Activated CD8-positive, alpha-beta T cell treated with anti-CD3 and anti-CD28 coated beads for 36 hours (primary cell): Measurements from ENCODE around the gene CD2. TPM values are rescaled to one million over a fixed set of nuclear protein-coding genes. Genes with fewer than 3 reads are reported as not detected.

Experiments
- ATAC-seq: fragments of 200-7000 bp; cut with Tn5 transposase; one replicate; pipeline ENCODE4 v1.10.0; 2021; ENCODE audit warnings: mild to moderate bottlenecking, moderate library complexity
- CTCF ChIA-PET: fragments of 350-600 bp; sonication (Branson Sonifier 250); formaldehyde crosslinking; loops from one replicate; lab custom pipeline; 2021; ENCODE audit warnings: antibody characterized with exemption; lab: Charles Lee
- POLR2A ChIA-PET: fragments of 350-600 bp; sonication (Branson Sonifier 250); formaldehyde crosslinking; loops from one replicate; lab custom pipeline; 2021; ENCODE audit warnings: antibody characterized with exemption; lab: Charles Lee
- DNase-seq: peaks from one replicate; pipeline ENCODE4 v3.0.0-alpha.2; 2020
- H3K27ac Mint-ChIP-seq: one replicate; pipeline ENCODE4 v1.8.0; 2021; ENCODE audit warnings: mild to moderate bottlenecking, mixed read lengths
- H3K27me3 Mint-ChIP-seq: one replicate; pipeline ENCODE4 v1.8.0; 2021; ENCODE audit warnings: mixed read lengths
- H3K36me3 Mint-ChIP-seq: one replicate; pipeline ENCODE4 v1.8.0; 2021; ENCODE audit warnings: low read depth, mixed read lengths
- H3K4me1 Mint-ChIP-seq: one replicate; pipeline ENCODE4 v1.8.0; 2021; ENCODE audit warnings: low read depth, mixed read lengths
- H3K4me3 Mint-ChIP-seq: one replicate; pipeline ENCODE4 v1.8.0; 2021; ENCODE audit warnings: mild to moderate bottlenecking, moderate library complexity, mixed read lengths
- H3K9me3 Mint-ChIP-seq: one replicate; pipeline ENCODE4 v1.8.0; 2021; ENCODE audit warnings: mixed read lengths
- intact Hi-C: fragments of 100-400 bp; cut with micrococcal nuclease; formaldehyde crosslinking; loops from one replicate; pipeline ENCODE4 v1.10.0; 2022
- total RNA-seq, 2 experiments: library from RNA; stranded (reverse); gene quantifications; one replicate each; pipeline ENCODE4 v1.2.3, GENCODE V29; 2021
- TF ChIP-seq, protein P1 (sequence below): fragments of 200-600 bp; IDR thresholded peaks from one replicate; pipeline ENCODE4 v1.8.0; 2022; ENCODE audit warnings: antibody characterized with exemption, mild to moderate bottlenecking

Gene CD2
- total RNA-seq, 2 experiments from 2014 or later, result 217 to 220 TPM

DNA sequence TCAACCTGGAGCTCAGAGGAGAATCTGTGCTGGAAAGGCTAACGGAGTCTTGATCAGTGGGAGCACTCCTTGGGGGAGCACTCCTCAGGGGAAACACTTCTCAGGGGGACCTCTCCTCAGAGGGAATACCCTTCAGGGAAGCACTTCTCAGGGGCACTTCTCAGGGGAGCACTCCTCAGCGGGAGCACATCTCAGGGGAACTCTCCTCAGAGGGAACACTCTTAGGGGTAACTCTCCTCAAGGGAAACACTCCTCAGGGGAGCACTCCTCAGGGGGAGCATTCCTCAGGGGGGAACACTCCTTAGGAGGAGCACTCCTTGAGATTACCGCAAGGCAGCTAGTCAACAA, 41.2 kb downstream of the CD2 start:
- ChIA-PET POLR2A (interaction anchor here (1.1 to 2.2 kb wide), 8 partner anchors 10 to 33 kb away, joined by 3 to 11 read pairs (median 4); no protein-coding TSS in a partner anchor), CTCF (interaction anchor here (1.1 to 1.6 kb wide), 3 partner anchors 9 to 23 kb away, joined by 3 to 5 read pairs (median 4); no protein-coding TSS in a partner anchor)
- ATAC-seq (no peak), DNase-seq (no peak)
- H3K4me3 Mint-ChIP-seq, result no peak overlapping the region
- peaks cover 53% of the 10 kb centered on the region for H3K36me3 Mint-ChIP-seq
- H3K9me3 Mint-ChIP-seq, result peaks cover 7% of the 10 kb centered on the region
- peaks cover 63% of the 10 kb centered on the region for H3K4me1 Mint-ChIP-seq
- TF ChIP-seq, protein P1, sequence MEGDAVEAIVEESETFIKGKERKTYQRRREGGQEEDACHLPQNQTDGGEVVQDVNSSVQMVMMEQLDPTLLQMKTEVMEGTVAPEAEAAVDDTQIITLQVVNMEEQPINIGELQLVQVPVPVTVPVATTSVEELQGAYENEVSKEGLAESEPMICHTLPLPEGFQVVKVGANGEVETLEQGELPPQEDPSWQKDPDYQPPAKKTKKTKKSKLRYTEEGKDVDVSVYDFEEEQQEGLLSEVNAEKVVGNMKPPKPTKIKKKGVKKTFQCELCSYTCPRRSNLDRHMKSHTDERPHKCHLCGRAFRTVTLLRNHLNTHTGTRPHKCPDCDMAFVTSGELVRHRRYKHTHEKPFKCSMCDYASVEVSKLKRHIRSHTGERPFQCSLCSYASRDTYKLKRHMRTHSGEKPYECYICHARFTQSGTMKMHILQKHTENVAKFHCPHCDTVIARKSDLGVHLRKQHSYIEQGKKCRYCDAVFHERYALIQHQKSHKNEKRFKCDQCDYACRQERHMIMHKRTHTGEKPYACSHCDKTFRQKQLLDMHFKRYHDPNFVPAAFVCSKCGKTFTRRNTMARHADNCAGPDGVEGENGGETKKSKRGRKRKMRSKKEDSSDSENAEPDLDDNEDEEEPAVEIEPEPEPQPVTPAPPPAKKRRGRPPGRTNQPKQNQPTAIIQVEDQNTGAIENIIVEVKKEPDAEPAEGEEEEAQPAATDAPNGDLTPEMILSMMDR, result no peak
- no peaks in the 10 kb centered on the region for H3K27me3 Mint-ChIP-seq
- no peak overlapping the region for H3K27ac Mint-ChIP-seq
- intact Hi-C loops, result no loop called here

GRCh38 chr1:116804736-116805135, 50.5 kb downstream of the CD2 start:
- ATAC-seq, result peak; percentile 8
- intact Hi-C loops, result no loop called here
- H3K4me3 Mint-ChIP-seq, result peak overlapping the region; percentile 94
- H3K4me1 Mint-ChIP-seq, result peaks cover 77% of the 10 kb centered on the region
- ChIA-PET POLR2A (interaction anchor here (0.7 to 11.9 kb wide), 11 partner anchors 8 to 256 kb away, joined by 3 to 520 read pairs (median 7); partner anchors contain the start of genes CD2 and TTF2), CTCF (interaction anchor here (1.0 to 7.2 kb wide), 6 partner anchors 10 to 80 kb away, joined by 3 to 109 read pairs (median 6); no protein-coding TSS in a partner anchor)
- peak overlapping the region; percentile 91 for H3K27ac Mint-ChIP-seq
- peaks cover 2% of the 10 kb centered on the region for H3K9me3 Mint-ChIP-seq
- TF ChIP-seq, protein P1, result no peak
- H3K27me3 Mint-ChIP-seq, result no peaks in the 10 kb centered on the region
- peaks cover 58% of the 10 kb centered on the region for H3K36me3 Mint-ChIP-seq
- peak; percentile 50 for DNase-seq

DNA sequence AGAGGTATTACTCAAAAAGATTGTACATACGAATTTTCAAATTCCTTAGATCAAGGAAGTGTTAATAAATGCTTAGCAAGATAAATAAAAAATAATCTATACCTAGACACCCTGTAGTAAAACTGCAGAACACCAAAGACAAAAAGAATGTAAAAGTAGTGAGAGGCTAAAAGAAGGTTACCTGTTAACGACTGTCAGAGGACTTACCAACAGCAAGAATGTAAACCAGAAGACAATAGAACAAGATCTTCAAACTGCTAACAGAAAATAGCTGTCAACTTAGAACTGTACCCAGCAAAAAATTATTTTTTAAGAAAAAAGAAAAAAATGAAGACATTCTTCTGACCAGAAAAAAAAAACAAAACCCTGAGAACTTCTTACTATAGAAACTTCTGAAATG, 51.2 kb downstream of the CD2 start:
- CTCF ChIA-PET, result interaction anchor here (1.0 to 7.2 kb wide), 5 partner anchors 12 to 81 kb away, joined by 3 to 109 read pairs (median 9); no protein-coding TSS in a partner anchor
- intact Hi-C loops, result no loop called here

DNA sequence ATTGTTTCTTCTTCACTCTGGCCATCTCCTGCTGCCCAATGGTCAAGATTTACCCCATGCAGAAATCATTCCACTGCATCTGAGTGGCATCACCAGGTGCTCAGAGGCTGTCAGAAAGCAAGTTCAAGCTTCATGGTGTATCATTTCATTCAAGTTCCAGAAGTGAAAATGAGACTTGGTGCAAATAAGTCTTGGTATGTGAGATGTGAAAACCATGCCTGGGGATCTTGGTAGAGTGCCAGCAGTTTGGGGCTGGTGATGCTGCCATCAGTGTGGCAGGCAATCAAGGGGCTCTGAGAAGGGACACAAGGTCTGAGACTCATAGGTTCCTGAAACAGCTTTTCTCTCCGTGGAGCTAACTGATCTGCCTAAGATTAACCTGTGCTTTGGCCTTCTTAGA, 52.0 kb downstream of the CD2 start:
- ATAC-seq (peak; percentile 68), DNase-seq (peak; percentile 93)
- Mint-ChIP-seq H3K27ac (peak overlapping the region; percentile 91), H3K9me3 (peaks cover 3% of the 10 kb centered on the region), H3K27me3 (no peaks in the 10 kb centered on the region), H3K36me3 (peaks cover 48% of the 10 kb centered on the region), H3K4me3 (peak overlapping the region; percentile 94), H3K4me1 (peaks cover 78% of the 10 kb centered on the region)
- intact Hi-C loops, result loop anchor here (2.0 kb wide), 1 partner anchor 41 kb away; no protein-coding TSS in a partner anchor
- POLR2A ChIA-PET, result interaction anchor here (0.7 to 11.9 kb wide), 16 partner anchors 10 to 388 kb away, joined by 3 to 520 read pairs (median 4); partner anchors contain the start of genes CD2, CD58 and TTF2
- TF ChIP-seq, protein P1, result no peak
- CTCF ChIA-PET, result interaction anchor here (0.7 to 7.2 kb wide), 10 partner anchors 8 to 254 kb away, joined by 3 to 109 read pairs (median 4); partner anchors contain the start of genes CD2 and TTF2

More for the DNA sequence above, 51.2 kb downstream of the CD2 start:
- Mint-ChIP-seq H3K4me1 (peaks cover 77% of the 10 kb centered on the region), H3K27ac (peak overlapping the region; percentile 91), H3K36me3 (peaks cover 53% of the 10 kb centered on the region), H3K9me3 (peaks cover 2% of the 10 kb centered on the region), H3K4me3 (peak overlapping the region; percentile 94), H3K27me3 (no peaks in the 10 kb centered on the region)
- DNase-seq (no peak), ATAC-seq (no peak)
- TF ChIP-seq, protein P1, result no peak
- POLR2A ChIA-PET, result interaction anchor here (0.9 to 11.9 kb wide), 10 partner anchors 9 to 255 kb away, joined by 3 to 520 read pairs (median 14); partner anchors contain the start of genes CD2 and TTF2

DNA sequence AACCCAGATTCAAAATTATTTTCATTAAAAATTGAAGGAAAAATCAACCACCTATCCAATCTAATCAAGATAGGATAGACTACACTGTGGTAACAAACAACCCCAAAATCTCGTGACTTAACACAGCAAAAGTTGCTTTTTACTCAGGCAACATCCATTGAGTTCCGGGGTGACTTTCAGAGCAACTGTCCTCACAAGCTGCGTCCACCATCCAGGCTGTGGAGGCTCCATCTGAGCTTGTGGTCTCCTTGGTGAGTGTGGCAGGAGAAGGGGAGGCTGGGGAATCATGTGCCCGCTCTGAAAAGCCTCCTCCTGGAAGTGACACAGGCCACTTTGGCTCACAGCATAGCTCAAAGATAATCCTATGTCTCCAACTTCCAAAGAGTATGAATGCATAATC, 52.4 kb downstream of the CD2 start:
- POLR2A ChIA-PET, result interaction anchor here (0.7 to 11.9 kb wide), 14 partner anchors 9 to 388 kb away, joined by 3 to 520 read pairs (median 4); partner anchors contain the start of genes CD2, CD58 and TTF2
- peaks cover 80% of the 10 kb centered on the region for H3K4me1 Mint-ChIP-seq
- peaks cover 8% of the 10 kb centered on the region for H3K9me3 Mint-ChIP-seq
- no peaks in the 10 kb centered on the region for H3K27me3 Mint-ChIP-seq
- peaks cover 48% of the 10 kb centered on the region for H3K36me3 Mint-ChIP-seq
- TF ChIP-seq, protein P1, result no peak
- peak overlapping the region; percentile 91 for H3K27ac Mint-ChIP-seq
- H3K4me3 Mint-ChIP-seq, result peak overlapping the region; percentile 94
- intact Hi-C loops, result loop anchor here (2.0 kb wide), 1 partner anchor 42 kb away; no protein-coding TSS in a partner anchor
- ATAC-seq (peak; percentile 5), DNase-seq (no peak)
- CTCF ChIA-PET, result interaction anchor here (0.7 to 7.2 kb wide), 10 partner anchors 9 to 253 kb away, joined by 3 to 109 read pairs (median 4); partner anchors contain the start of genes CD2 and TTF2
